Measurements from ENCODE around the gene SPATA32. TPM values are rescaled to one million over a fixed set of nuclear protein-coding genes. Genes with fewer than 3 reads are reported as not detected.

Gene SPATA32
- total RNA-seq = 0.33 and 0.39 TPM in 2 replicates

GRCh38 chr17:45261577-45262515, at the start of gene SPATA32:
SPATA32 (minus strand) TSS chr17:45262094; CDS start chr17:45262016, 78 bp downstream.

DNA sequence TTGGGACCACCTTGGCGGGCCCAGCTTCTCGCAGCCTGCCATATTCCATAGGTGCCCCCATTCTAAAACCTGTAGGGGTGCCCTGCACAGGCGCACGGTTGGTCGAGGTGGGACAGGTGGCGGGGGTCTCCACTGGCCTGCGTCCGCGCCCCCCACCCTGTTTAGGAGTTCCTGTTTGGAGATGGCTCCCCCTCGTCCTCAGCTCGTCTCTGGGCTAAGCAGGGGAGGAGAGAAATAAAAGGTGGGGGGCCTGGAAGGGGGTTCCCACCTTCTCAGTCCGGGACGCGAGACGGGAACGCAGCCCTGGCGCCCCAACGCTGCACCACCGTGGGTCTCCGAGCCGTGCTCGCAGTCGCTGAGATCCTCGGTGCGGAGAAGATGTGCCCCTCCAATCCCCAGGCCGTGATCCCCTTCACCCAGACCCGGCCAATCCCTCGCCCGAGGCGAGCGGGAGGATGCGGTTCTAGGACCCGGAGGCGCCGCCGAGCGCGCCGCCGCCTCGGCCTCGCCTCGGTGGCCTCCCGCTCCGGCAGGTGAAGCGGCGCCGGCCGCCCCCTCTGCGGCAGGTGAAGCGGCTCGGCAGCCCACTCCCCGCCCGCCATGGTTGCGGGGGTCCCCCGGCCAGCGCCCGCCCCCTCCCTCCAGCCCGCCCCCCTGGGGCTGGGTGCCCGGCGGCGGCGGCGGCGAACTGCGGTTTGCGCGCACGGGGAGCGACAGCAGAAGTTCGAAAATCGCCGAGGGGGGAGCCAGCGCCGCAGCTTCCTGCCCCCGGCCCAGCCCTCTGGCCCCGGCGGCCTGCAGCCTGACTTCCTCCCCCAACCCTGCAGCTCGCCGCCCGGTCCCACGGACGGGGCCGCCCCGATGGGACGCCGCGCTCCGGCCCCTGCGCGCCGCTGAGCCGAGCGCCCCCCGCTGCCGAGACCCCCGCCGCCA, 40.5 kb downstream of the SPATA32 start, which contains the start of gene FMNL1:
FMNL1 (plus strand) TSS at position 805 of the 933 bp plus-strand sequence. CDS start 240 bp downstream, outside the sequence.

Other genes starting within 250 kb of the SPATA32 start
- 89.6 and 123 TPM in 2 replicates for gene DCAKD, start 210.5 kb downstream of the SPATA32 start, total RNA-seq
- gene NMT1, start 200.8 kb downstream of the SPATA32 start, total RNA-seq = 61.6 and 71.8 TPM in 2 replicates
- 143 and 169 TPM in 2 replicates for gene PLCD3, start 129.6 kb downstream of the SPATA32 start, total RNA-seq
- 2.5 and 4.3 TPM in 2 replicates for gene ACBD4, start 126.4 kb downstream of the SPATA32 start, total RNA-seq
- gene HEXIM1, start 113.6 kb downstream of the SPATA32 start, total RNA-seq = 11.4 and 18.5 TPM in 2 replicates
- gene HEXIM2, start 100.2 kb downstream of the SPATA32 start, total RNA-seq = 5.9 and 11.0 TPM in 2 replicates
- 1.7 and 3.1 TPM in 2 replicates for gene FMNL1, start 40.2 kb downstream of the SPATA32 start, total RNA-seq
- 6.1 and 6.7 TPM in 2 replicates for gene MAP3K14, start 54.9 kb upstream of the SPATA32 start, total RNA-seq
- gene ARHGAP27, start 170.8 kb upstream of the SPATA32 start, total RNA-seq = 18.8 and 27.0 TPM in 2 replicates
- gene PLEKHM1, start 228.6 kb upstream of the SPATA32 start, total RNA-seq = 18.5 and 36.0 TPM in 2 replicates

Measured in placental epithelial cell (primary cell).